Mammary epithelial cell (primary cell): Measurements from ENCODE around the gene TRIM2.

ENCODE experiments used
- EZH2 ChIP-seq: IDR thresholded peaks from 2 replicates; pipeline ENCODE4 v1.6.1; 2012; ENCODE audit warnings: low read length, inconsistent platforms, borderline replicate concordance
- TF ChIP-seq, protein P1 (sequence below), 2 donors: IDR thresholded peaks in 1 of 2; conservative IDR thresholded peaks in 1 of 2; 2 replicates each; pipeline ENCODE4 v1.5.1; 2011 to 2012; ENCODE audit warnings: inconsistent platforms in 2 of 2, low read length in 2 of 2, mild to moderate bottlenecking in 2 of 2, control low read depth in 1 of 2, low read depth in 1 of 2; ENCODE audit not compliant: insufficient read depth in 1 of 2; ENCODE audit errors: extremely low read depth in 1 of 2

DNA sequence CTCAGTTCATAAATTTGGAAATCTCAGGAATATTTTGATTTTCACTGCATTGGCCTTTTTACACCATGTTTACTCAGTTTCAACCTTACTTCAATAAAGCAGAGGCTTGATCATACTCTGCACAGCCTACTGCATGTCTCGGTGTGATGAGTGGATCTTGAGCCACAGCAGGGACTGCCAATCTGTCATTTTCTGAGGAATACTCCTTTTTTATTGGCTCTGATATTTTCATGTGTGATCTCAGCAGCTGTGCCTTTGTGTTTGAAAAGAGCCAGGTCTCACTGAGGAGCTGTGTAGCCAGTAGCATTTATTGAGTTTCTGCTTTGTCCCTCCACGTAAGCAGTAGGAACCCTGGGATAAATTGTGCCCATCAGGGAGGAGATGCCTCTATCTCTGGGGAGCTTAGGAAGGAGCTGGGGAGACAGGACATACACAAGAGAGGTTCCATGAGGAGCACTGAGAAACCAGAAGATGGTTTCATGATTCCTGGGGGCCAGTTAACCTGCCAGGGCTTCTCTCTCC lies 18.9 kb upstream of the TRIM2 start:
- TF ChIP-seq, protein P1, sequence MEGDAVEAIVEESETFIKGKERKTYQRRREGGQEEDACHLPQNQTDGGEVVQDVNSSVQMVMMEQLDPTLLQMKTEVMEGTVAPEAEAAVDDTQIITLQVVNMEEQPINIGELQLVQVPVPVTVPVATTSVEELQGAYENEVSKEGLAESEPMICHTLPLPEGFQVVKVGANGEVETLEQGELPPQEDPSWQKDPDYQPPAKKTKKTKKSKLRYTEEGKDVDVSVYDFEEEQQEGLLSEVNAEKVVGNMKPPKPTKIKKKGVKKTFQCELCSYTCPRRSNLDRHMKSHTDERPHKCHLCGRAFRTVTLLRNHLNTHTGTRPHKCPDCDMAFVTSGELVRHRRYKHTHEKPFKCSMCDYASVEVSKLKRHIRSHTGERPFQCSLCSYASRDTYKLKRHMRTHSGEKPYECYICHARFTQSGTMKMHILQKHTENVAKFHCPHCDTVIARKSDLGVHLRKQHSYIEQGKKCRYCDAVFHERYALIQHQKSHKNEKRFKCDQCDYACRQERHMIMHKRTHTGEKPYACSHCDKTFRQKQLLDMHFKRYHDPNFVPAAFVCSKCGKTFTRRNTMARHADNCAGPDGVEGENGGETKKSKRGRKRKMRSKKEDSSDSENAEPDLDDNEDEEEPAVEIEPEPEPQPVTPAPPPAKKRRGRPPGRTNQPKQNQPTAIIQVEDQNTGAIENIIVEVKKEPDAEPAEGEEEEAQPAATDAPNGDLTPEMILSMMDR (conservative IDR thresholded peaks at IDR 0.05 in 1 of 2, IDR thresholded peaks at IDR 0.05 in 1 of 2; ENCODE audit: extremely low read depth in 1 of 2, insufficient read depth in 1 of 2, low read depth in 1 of 2, low read length in 2 of 2) = no peak
- no peak for TF ChIP-seq EZH2
